Kidney (tissue), 14 donors: ENCODE measurements around the gene CORO1C. TPM values are rescaled to one million over a fixed set of nuclear protein-coding genes. Genes with fewer than 3 reads are reported as not detected.
A peak's percentile ranks its signal among the peaks of the same experiment; 100 is the strongest.

Experiments
- DNase-seq, 5 donors: peaks; one replicate each; pipeline ENCODE4 v3.0.0-alpha.2; 2013 to 2020
- FAIRE-seq: peaks from 2 replicates; lab custom pipeline; 2012; peaks lifted over from hg19 to GRCh38; lab: Jason Lieb, UNC
- H3K27ac ChIP-seq, 2 donors: one replicate each; pipeline ENCODE4 v1.7.0; 2013; ENCODE audit warnings: low read depth in 2 of 2, low read length in 2 of 2, inconsistent platforms in 1 of 2
- H3K27me3 ChIP-seq: one replicate; pipeline ENCODE4 v1.7.1; 2013; ENCODE audit warnings: low read length, inconsistent platforms; ENCODE audit not compliant: control insufficient read depth, insufficient read depth
- H3K36me3 ChIP-seq, 3 donors: one replicate each; pipeline versions ENCODE4 v1.7.0 to v1.7.1; 2013; ENCODE audit warnings: low read length in 3 of 3, control low read depth in 1 of 3, inconsistent platforms in 1 of 3; ENCODE audit not compliant: insufficient read depth in 3 of 3, control insufficient read depth in 2 of 3
- H3K4me1 ChIP-seq, 3 donors: one replicate each; pipeline versions ENCODE4 v1.7.0 to v1.7.1; 2013; ENCODE audit warnings: low read length in 3 of 3, inconsistent platforms in 1 of 3, low read depth in 1 of 3; ENCODE audit not compliant: control insufficient read depth in 2 of 3, insufficient read depth in 2 of 3
- H3K4me3 ChIP-seq, 3 donors: one replicate each; pipeline versions ENCODE4 v1.7.0 to v1.8.1; 2013; ENCODE audit warnings: low read length in 3 of 3, control low read depth in 1 of 3, inconsistent platforms in 1 of 3
- H3K9ac ChIP-seq, 3 donors: one replicate each; pipeline versions ENCODE4 v1.7.0 to v1.7.1; 2013; ENCODE audit warnings: low read length in 3 of 3, control low read depth in 1 of 3, inconsistent platforms in 1 of 3
- H3K9me3 ChIP-seq, 3 donors: one replicate each; pipeline versions ENCODE4 v1.7.0 to v1.7.1; 2013; ENCODE audit warnings: low read length in 3 of 3, control low read depth in 1 of 3, inconsistent platforms in 1 of 3; ENCODE audit not compliant: control insufficient read depth in 2 of 3, insufficient read depth in 1 of 3
- CTCF ChIP-seq: IDR thresholded peaks from 3 replicates; pipeline ENCODE4 v1.5.1; 2012; ENCODE audit warnings: mild to moderate bottlenecking, moderate library complexity, borderline replicate concordance; ENCODE audit not compliant: insufficient read depth; ENCODE audit errors: extremely low read depth
- intact Hi-C: fragments of 100-400 bp; cut with DNase I; formaldehyde crosslinking; loops from one replicate; pipeline ENCODE4 v1.11.1; 2022
- polyA plus RNA-seq: library from polyadenylated mRNA; stranded (reverse); fragments of 350-450 nt; fragmentation: Illumina TruSeq; extraction: RNeasy Lipid Tissue Mini Kit (QIAGEN cat#74804); gene quantifications from one replicate; pipeline ENCODE4 v1.2.3, GENCODE V29; 2014; ENCODE audit warnings: low read depth, low replicate concordance; ENCODE audit not compliant: insufficient read depth
- total RNA-seq: library from RNA; stranded (reverse); fragmentation: NEBNext Ultra II Directional; extraction: Animal tissue kit (Norgen Biotek cat#: 25700); gene quantifications from one replicate; pipeline ENCODE4 v1.2.1, GENCODE V29; 2021
- donor health status: control.
- donor health status: control.
- donor health status: control.
- donor health status: control.
- donor health status: control.
- donor health status: DM: yes; HTN: yes; CAD: no.
- donor health status: Normal renal cell carcinoma (clear cell type).

Gene CORO1C
- total and polyA plus RNA-seq, 2 donors from 2014 or later: 16.6 to 104 TPM

GRCh38 chr12:108612788-108613282 lies 118.5 kb downstream of the CORO1C start:
- DNase-seq: peak in 2 of 5 donors; percentile 39 to 44
- Histone ChIP-seq H3K9ac (no peak overlapping the region), H3K27me3 (no peaks in the 10 kb centered on the region), H3K27ac (no peak overlapping the region), H3K9me3 (peaks cover 0 to 5% (median 0%) of the 10 kb centered on the region in 3 donors), H3K4me1 (no peaks in the 10 kb centered on the region), H3K36me3 (no peaks in the 10 kb centered on the region), H3K4me3 (no peak overlapping the region)
- no peak for TF ChIP-seq CTCF
- FAIRE-seq: no peak
- intact Hi-C loops: no loop called here

GRCh38 chr12:108611884-108612415 lies 119.4 kb downstream of the CORO1C start:
- no peak for TF ChIP-seq CTCF
- FAIRE-seq: no peak
- no peaks in the 10 kb centered on the region for H3K4me1 ChIP-seq
- H3K36me3 ChIP-seq: no peaks in the 10 kb centered on the region
- intact Hi-C loops: no loop called here
- peaks cover 0 to 5% (median 0%) of the 10 kb centered on the region in 3 donors for H3K9me3 ChIP-seq
- no peak overlapping the region for H3K4me3 ChIP-seq
- H3K27me3 ChIP-seq: no peaks in the 10 kb centered on the region
- DNase-seq: no peak
- no peak overlapping the region for H3K9ac ChIP-seq
- no peak overlapping the region for H3K27ac ChIP-seq

- FAIRE-seq: no peak
These were observed 120.3 kb downstream of the CORO1C start for GRCh38 chr12:108610856-108611605.

More at GRCh38 chr12:108610856-108611605, 120.3 kb downstream of the CORO1C start:
- Histone ChIP-seq H3K36me3 (no peaks in the 10 kb centered on the region), H3K27me3 (no peaks in the 10 kb centered on the region), H3K4me1 (no peaks in the 10 kb centered on the region), H3K9ac (no peak overlapping the region), H3K27ac (no peak overlapping the region), H3K9me3 (peaks cover 0 to 4% (median 0%) of the 10 kb centered on the region in 3 donors), H3K4me3 (no peak overlapping the region)
- TF ChIP-seq CTCF: no peak
- DNase-seq: no peak
- intact Hi-C loops: no loop called here
